Panc1 (cell line): ENCODE results near the gene SLC30A4. TPM values are rescaled to one million over a fixed set of nuclear protein-coding genes. Genes with fewer than 3 reads are reported as not detected.

Experiments used
- ATAC-seq: fragments of 200-7000 bp; cut with Tn5 transposase; 2 replicates; pipeline ENCODE4 v1.9.1; 2020; ENCODE audit warnings: mild to moderate bottlenecking, moderate library complexity
- BruUV-seq: library from RNA; stranded (reverse); fragments of 400-500 nt; replicated peaks from 2 replicates; lab custom pipeline; 2021; lab: Mats Ljungman, UMichigan
- CTCF ChIA-PET: fragments of 300-600 bp; sonication (Branson Sonifier 250); formaldehyde crosslinking; loops from one replicate; lab custom pipeline; 2022; ENCODE audit warnings: antibody characterized with exemption; lab: Charles Lee
- POLR2A ChIA-PET: fragments of 300-600 bp; sonication (Branson Sonifier 250); formaldehyde crosslinking; loops from one replicate; lab custom pipeline; 2022; ENCODE audit warnings: antibody characterized with exemption; lab: Charles Lee
- DNase-seq: peaks from one replicate; pipeline ENCODE4 v3.0.0-alpha.2; 2010; ENCODE audit warnings: low read depth, low spot score
- H3K27ac ChIP-seq: 2 replicates; pipeline ENCODE4 v1.5.1; 2011; ENCODE audit warnings: mild to moderate bottlenecking, low read length, inconsistent platforms
- H3K27me3 ChIP-seq: fragments of 200-500 bp; sonication (Bioruptor generic); 2 replicates; pipeline ENCODE4 v1.6.0; 2014; ENCODE audit warnings: low read length, inconsistent platforms; ENCODE audit not compliant: control insufficient read depth, insufficient read depth
- H3K36me3 ChIP-seq: fragments of 200-500 bp; sonication (Bioruptor generic); 2 replicates; pipeline ENCODE4 v1.5.1; 2014; ENCODE audit warnings: inconsistent platforms, mild to moderate bottlenecking, low read length, moderate library complexity; ENCODE audit not compliant: control insufficient read depth, insufficient read depth
- H3K4me1 ChIP-seq: 2 replicates; pipeline ENCODE4 v1.5.1; 2011; ENCODE audit warnings: inconsistent platforms, mild to moderate bottlenecking, low read length, moderate library complexity; ENCODE audit not compliant: control insufficient read depth, insufficient read depth
- H3K4me3 ChIP-seq, 2 experiments: 2 replicates each; pipeline ENCODE4 v1.5.1; 2011 to 2012; ENCODE audit warnings: low read depth in 2 of 2, low read length in 2 of 2, mild to moderate bottlenecking in 2 of 2, inconsistent platforms in 1 of 2, moderate library complexity in 1 of 2
- H3K9me3 ChIP-seq: fragments of 200-500 bp; sonication (Bioruptor generic); 2 replicates; pipeline ENCODE4 v1.5.1; 2014; ENCODE audit warnings: low read depth, mild to moderate bottlenecking, inconsistent platforms, low read length, moderate library complexity; ENCODE audit not compliant: control insufficient read depth, insufficient read depth
- CTCF ChIP-seq: fragments of 450-650 bp; IDR thresholded peaks from 2 replicates; pipeline ENCODE4 v1.5.1; 2017; ENCODE audit warnings: mild to moderate bottlenecking
- POLR2AphosphoS5 ChIP-seq: IDR thresholded peaks from 2 replicates; pipeline ENCODE4 v1.6.1; 2012; ENCODE audit warnings: mild to moderate bottlenecking, low read depth, low read length, moderate library complexity
- REST ChIP-seq, 2 experiments: IDR thresholded peaks; 2 replicates each; pipeline ENCODE4 v1.6.1; 2011 to 2012; ENCODE audit warnings: low read depth in 2 of 2, control low read depth in 1 of 2, low read length in 1 of 2, mild to moderate bottlenecking in 1 of 2, moderate library complexity in 1 of 2; ENCODE audit not compliant: insufficient read depth in 1 of 2
- SIN3A ChIP-seq: IDR thresholded peaks from 2 replicates; pipeline ENCODE4 v1.6.1; 2012; ENCODE audit warnings: low read depth, mild to moderate bottlenecking, low read length, moderate library complexity, borderline replicate concordance; ENCODE audit not compliant: insufficient read depth
- TCF7L2 ChIP-seq: IDR thresholded peaks from 2 replicates; pipeline ENCODE4 v1.6.1; 2011; ENCODE audit warnings: mild to moderate bottlenecking, low read depth, low read length, inconsistent platforms
- in situ Hi-C: cut with HindIII; loops from 2 replicates; pipeline ENCODE4 v1.10.0; 2016; ENCODE audit warnings: low sequenced_read_pairs, low pct_unique_long_range_greater_than_20kb
- intact Hi-C: fragments of 100-400 bp; cut with micrococcal nuclease; formaldehyde crosslinking; loops from one replicate; pipeline ENCODE4 v1.10.0; 2022; ENCODE audit not compliant: unreplicated experiment
- total RNA-seq: library from RNA; stranded (reverse); gene quantifications from one replicate; pipeline ENCODE4 v1.2.1, GENCODE V29; 2021; ENCODE audit not compliant: unreplicated experiment

SLC30A4 gene
- total RNA-seq, 1 experiment from 2014 or later = 9.3 TPM

- in situ Hi-C loops (no loop called here), intact Hi-C loops (no loop called here)
- POLR2A ChIA-PET = no interaction called here
- CTCF ChIA-PET = no interaction called here
- H3K27ac ChIP-seq = no peak overlapping the region
- H3K36me3 ChIP-seq = no peaks in the 10 kb centered on the region
- no peaks in the 10 kb centered on the region for H3K4me1 ChIP-seq
- no TSS peak for BruUV-seq
- ATAC-seq (no peak), DNase-seq (no peak)
- H3K4me3 ChIP-seq = no peak overlapping the region
- H3K27me3 ChIP-seq = no peaks in the 10 kb centered on the region
- TF ChIP-seq SIN3A (no peak), CTCF (no peak), TCF7L2 (no peak)
- H3K9me3 ChIP-seq = no peaks in the 10 kb centered on the region
These were observed 54.3 kb downstream of the SLC30A4 start for GRCh38 chr15:45468294-45468693.

- peak; percentile 59 for DNase-seq
- POLR2A ChIA-PET = no interaction called here
- no peak for ATAC-seq
- Histone ChIP-seq H3K27ac (peak overlapping the region; percentile 51), H3K36me3 (no peaks in the 10 kb centered on the region), H3K27me3 (no peaks in the 10 kb centered on the region), H3K4me1 (peaks cover 44% of the 10 kb centered on the region), H3K4me3 (peak overlapping the region; percentile 45 to 57), H3K9me3 (no peaks in the 10 kb centered on the region)
- CTCF ChIA-PET = interaction anchor here (0.5 to 2.6 kb wide), 6 partner anchors 26 to 153 kb away, joined by 3 to 43 read pairs (median 5); no protein-coding TSS in a partner anchor
- BruUV-seq = no TSS peak
- intact Hi-C loops (loop anchor here (1.0 to 5.0 kb wide), 2 partner anchors 37 to 155 kb away; no protein-coding TSS in a partner anchor), in situ Hi-C loops (no loop called here)
- TF ChIP-seq REST (IDR thresholded peaks at IDR 0.05; ENCODE audit: insufficient read depth in 1 of 2, low read depth in 2 of 2, low read length in 1 of 2) = no peak
- peak; percentile 90 for TF ChIP-seq CTCF
- no peak for TF ChIP-seq TCF7L2
- no peak for TF ChIP-seq POLR2AphosphoS5
These were observed 63.7 kb downstream of the SLC30A4 start for GRCh38 chr15:45458746-45459403.
